Measurements from ENCODE around the gene PPP3CA. TPM values are rescaled to one million over a fixed set of nuclear protein-coding genes. Genes with fewer than 3 reads are reported as not detected.

Gene PPP3CA
- total RNA-seq, 4 donors from 2014 or later = 19.0 to 39.6 (median 20.3) TPM

GRCh38 chr4:100984901-100985300, 362.4 kb downstream of the PPP3CA start:
- Histone ChIP-seq H3K9me3 (no peaks in the 10 kb centered on the region), H3K27me3 (no peaks in the 10 kb centered on the region), H3K27ac (no peak overlapping the region), H3K4me3 (no peak overlapping the region), H3K36me3 (no peaks in the 10 kb centered on the region), H3K4me1 (no peaks in the 10 kb centered on the region)
- no peak for DNase-seq
- TF ChIP-seq POLR2A (IDR thresholded peaks at IDR 0.05) = no peak
- no peak for TF ChIP-seq CTCF (IDR thresholded peaks at IDR 0.05)

- no peak for DNase-seq
- H3K9me3 ChIP-seq = no peaks in the 10 kb centered on the region
- H3K27ac ChIP-seq = no peak overlapping the region
- H3K36me3 ChIP-seq = no peaks in the 10 kb centered on the region
- no peak for TF ChIP-seq CTCF (IDR thresholded peaks at IDR 0.05)
- no peak for TF ChIP-seq POLR2A (IDR thresholded peaks at IDR 0.05)
- H3K27me3 ChIP-seq = no peaks in the 10 kb centered on the region
- H3K4me1 ChIP-seq = no peaks in the 10 kb centered on the region
- no peak overlapping the region for H3K4me3 ChIP-seq
Observed at GRCh38 chr4:100983426-100983825, 363.9 kb downstream of the PPP3CA start.

- Histone ChIP-seq H3K36me3 (no peaks in the 10 kb centered on the region), H3K4me3 (no peak overlapping the region), H3K27ac (no peak overlapping the region), H3K27me3 (no peaks in the 10 kb centered on the region), H3K4me1 (no peaks in the 10 kb centered on the region), H3K9me3 (no peaks in the 10 kb centered on the region)
- no peak for DNase-seq
- TF ChIP-seq POLR2A (IDR thresholded peaks at IDR 0.05) (no peak), CTCF (IDR thresholded peaks at IDR 0.05) (no peak)
Observed at GRCh38 chr4:100982345-100982744, 365.0 kb downstream of the PPP3CA start.

- TF ChIP-seq POLR2A (IDR thresholded peaks at IDR 0.05) (no peak), CTCF (IDR thresholded peaks at IDR 0.05) (no peak)
- Histone ChIP-seq H3K36me3 (no peaks in the 10 kb centered on the region), H3K27me3 (no peaks in the 10 kb centered on the region), H3K4me1 (no peaks in the 10 kb centered on the region), H3K4me3 (no peak overlapping the region), H3K9me3 (no peaks in the 10 kb centered on the region), H3K27ac (peak overlapping the region in 1 of 4 donors; percentile 39)
- DNase-seq = no peak
Observed at GRCh38 chr4:100981447-100982204, 365.7 kb downstream of the PPP3CA start.

- TF ChIP-seq POLR2A (IDR thresholded peaks at IDR 0.05) (no peak), CTCF (IDR thresholded peaks at IDR 0.05) (no peak)
- H3K36me3 ChIP-seq = no peaks in the 10 kb centered on the region
Observed at GRCh38 chr4:100979736-100980135, 367.6 kb downstream of the PPP3CA start.

More at GRCh38 chr4:100979736-100980135, 367.6 kb downstream of the PPP3CA start:
- Histone ChIP-seq H3K27me3 (no peaks in the 10 kb centered on the region), H3K27ac (no peak overlapping the region), H3K4me3 (no peak overlapping the region), H3K9me3 (no peaks in the 10 kb centered on the region), H3K4me1 (no peaks in the 10 kb centered on the region)
- no peak for DNase-seq

Data from Peyer's patch (tissue), 4 donors.